ENCODE data around the gene HERC4. TPM values are rescaled to one million over a fixed set of nuclear protein-coding genes. Genes with fewer than 3 reads are reported as not detected.
"Not testable (repeated sequence)": the region's sequence is repeated elsewhere in the genome, so short reads cannot be mapped to it uniquely, and the experiment has no call there.

The HERC4 gene
- total RNA-seq, 1 donor from 2014 or later = 56.9 TPM

GRCh38 chr10:67883710-67884312, 191.3 kb downstream of the HERC4 start:
- Histone ChIP-seq H3K4me2 (ENCODE audit: low read length) (peak overlapping the region; percentile 98), H2AFZ (ENCODE audit: low read depth, low read length) (peak overlapping the region; percentile 97), H3K9me3 (ENCODE audit: insufficient read depth, low read depth, low read length) (no peaks in the 10 kb centered on the region), H3K27ac (ENCODE audit: low read depth, low read length) (peak overlapping the region; percentile 77), H3K4me3 (ENCODE audit: insufficient read depth, low read depth, low read length) (peak overlapping the region; percentile 92), H3K27me3 (ENCODE audit: insufficient read depth, low read length) (no peaks in the 10 kb centered on the region), H3K79me2 (ENCODE audit: insufficient read depth, low read length) (peaks cover 35% of the 10 kb centered on the region), H3K4me1 (ENCODE audit: insufficient read depth, low read length) (peaks cover 3% of the 10 kb centered on the region), H3K9ac (ENCODE audit: low read length) (peak overlapping the region; percentile 84), H4K20me1 (ENCODE audit: insufficient read depth, low read length) (peaks cover 27% of the 10 kb centered on the region), H3K36me3 (ENCODE audit: insufficient read depth, low read length) (peaks cover 11% of the 10 kb centered on the region)
- Mint-ChIP-seq H3K9me3 (ENCODE audit: unreplicated experiment) (no peaks in the 10 kb centered on the region), H3K36me3 (ENCODE audit: low read depth, unreplicated experiment) (peaks cover 3% of the 10 kb centered on the region), H3K4me1 (ENCODE audit: low read depth, unreplicated experiment) (no peaks in the 10 kb centered on the region), H3K4me3 (ENCODE audit: unreplicated experiment) (peak overlapping the region; percentile 88), H3K27me3 (ENCODE audit: low read depth, unreplicated experiment) (no peaks in the 10 kb centered on the region), H3K27ac (ENCODE audit: unreplicated experiment) (peak overlapping the region; percentile 27)
- TF ChIP-seq CTCF (IDR thresholded peaks at IDR 0.05; ENCODE audit: insufficient read depth, low read depth, low read length) (no peak), EZH2 (IDR thresholded peaks at IDR 0.05; ENCODE audit: insufficient read depth, low read length) (no peak)
- DNase-seq (ENCODE audit: low read depth) = no peak
- FAIRE-seq = no peak

DNA sequence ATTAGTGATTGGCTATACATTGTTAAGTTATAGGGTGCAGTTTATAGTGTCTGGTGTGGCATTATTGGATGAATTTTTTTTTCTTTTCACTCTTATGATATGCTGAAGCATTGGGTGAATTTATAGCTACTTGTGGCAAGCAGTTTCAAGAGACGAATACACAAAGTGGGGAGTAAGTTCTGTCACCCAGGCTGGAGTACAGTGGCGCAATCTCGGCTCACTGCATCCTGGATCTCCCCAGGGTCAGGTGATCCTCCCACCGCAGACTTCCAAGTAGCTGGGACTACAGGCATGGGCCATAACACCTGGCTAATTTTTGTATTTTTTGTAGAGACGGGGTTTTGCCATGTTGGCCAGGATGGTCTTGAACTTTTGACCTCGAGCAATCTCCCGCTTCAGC, 196.9 kb downstream of the HERC4 start:
- Histone ChIP-seq H3K4me3 (ENCODE audit: insufficient read depth, low read depth, low read length) (no peak overlapping the region), H3K4me1 (ENCODE audit: insufficient read depth, low read length) (no peaks in the 10 kb centered on the region), H3K36me3 (ENCODE audit: insufficient read depth, low read length) (no peaks in the 10 kb centered on the region), H3K79me2 (ENCODE audit: insufficient read depth, low read length) (no peaks in the 10 kb centered on the region), H3K27ac (ENCODE audit: low read depth, low read length) (no peak overlapping the region), H4K20me1 (ENCODE audit: insufficient read depth, low read length) (no peaks in the 10 kb centered on the region), H2AFZ (ENCODE audit: low read depth, low read length) (no peak overlapping the region), H3K27me3 (ENCODE audit: insufficient read depth, low read length) (peaks cover 3% of the 10 kb centered on the region), H3K9ac (ENCODE audit: low read length) (no peak overlapping the region), H3K4me2 (ENCODE audit: low read length) (no peak overlapping the region), H3K9me3 (ENCODE audit: insufficient read depth, low read depth, low read length) (no peaks in the 10 kb centered on the region)
- Mint-ChIP-seq H3K4me1 (ENCODE audit: low read depth, unreplicated experiment) (no peaks in the 10 kb centered on the region), H3K36me3 (ENCODE audit: low read depth, unreplicated experiment) (no peaks in the 10 kb centered on the region), H3K27ac (ENCODE audit: unreplicated experiment) (no peak overlapping the region), H3K4me3 (ENCODE audit: unreplicated experiment) (no peak overlapping the region), H3K27me3 (ENCODE audit: low read depth, unreplicated experiment) (peaks cover 4% of the 10 kb centered on the region), H3K9me3 (ENCODE audit: unreplicated experiment) (no peaks in the 10 kb centered on the region)
- DNase-seq (ENCODE audit: low read depth) (no peak), FAIRE-seq (no peak)
- TF ChIP-seq EZH2 (IDR thresholded peaks at IDR 0.05; ENCODE audit: insufficient read depth, low read length) = no peak
- no peak for TF ChIP-seq CTCF (IDR thresholded peaks at IDR 0.05; ENCODE audit: insufficient read depth, low read depth, low read length)

DNA sequence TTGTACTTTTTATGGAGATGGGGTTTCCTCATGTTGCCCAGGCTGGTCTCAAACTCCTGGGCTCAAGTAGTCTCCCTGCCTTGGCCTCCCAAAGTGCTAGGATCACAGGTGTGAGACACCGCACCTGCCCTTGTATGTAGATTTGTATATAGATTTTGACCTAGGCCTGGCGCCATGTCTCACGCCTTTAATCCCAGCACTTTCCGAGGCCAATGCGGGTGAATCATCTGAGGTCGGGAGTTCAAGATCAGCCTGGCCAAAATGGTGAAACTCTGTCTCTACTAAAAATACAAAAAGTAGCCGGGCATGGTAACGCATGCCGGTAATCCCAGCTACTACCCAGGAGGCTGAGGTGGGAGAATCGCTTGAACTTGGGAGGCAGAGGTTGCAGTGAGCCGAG, 197.7 kb downstream of the HERC4 start:
- not testable (repeated sequence) for H3K4me3 Mint-ChIP-seq (ENCODE audit: unreplicated experiment); H3K27ac Mint-ChIP-seq (ENCODE audit: unreplicated experiment); H3K9me3 Mint-ChIP-seq (ENCODE audit: unreplicated experiment); DNase-seq (ENCODE audit: low read depth); FAIRE-seq; H4K20me1 ChIP-seq (ENCODE audit: insufficient read depth, low read length); H3K4me2 ChIP-seq (ENCODE audit: low read length); H3K27me3 Mint-ChIP-seq (ENCODE audit: low read depth, unreplicated experiment); H3K9me3 ChIP-seq (ENCODE audit: insufficient read depth, low read depth, low read length); H3K27me3 ChIP-seq (ENCODE audit: insufficient read depth, low read length); H2AFZ ChIP-seq (ENCODE audit: low read depth, low read length); H3K27ac ChIP-seq (ENCODE audit: low read depth, low read length); H3K79me2 ChIP-seq (ENCODE audit: insufficient read depth, low read length); H3K36me3 ChIP-seq (ENCODE audit: insufficient read depth, low read length); H3K4me1 ChIP-seq (ENCODE audit: insufficient read depth, low read length); H3K36me3 Mint-ChIP-seq (ENCODE audit: low read depth, unreplicated experiment); H3K4me1 Mint-ChIP-seq (ENCODE audit: low read depth, unreplicated experiment); H3K4me3 ChIP-seq (ENCODE audit: insufficient read depth, low read depth, low read length); H3K9ac ChIP-seq (ENCODE audit: low read length)

Data from astrocyte (in vitro differentiated cells and primary cell).